GM13977 (cell line): ENCODE results near the gene ZFP92.

ENCODE experiments used
- DNase-seq: peaks from one replicate; pipeline ENCODE4 v3.0.0; 2012; ENCODE audit warnings: low spot score
- in situ Hi-C: fragments of 300-500 bp; cut with MboI; formaldehyde crosslinking; loops from one replicate; pipeline ENCODE4 v1.12.0; 2022; ENCODE audit warnings: low sequenced_read_pairs, low pct_unique_long_range_greater_than_20kb, mixed read lengths, inconsistent platforms; ENCODE audit not compliant: unreplicated experiment
- TF ChIP-seq, protein P1 (sequence below): IDR thresholded peaks from 2 replicates; pipeline ENCODE4 v1.5.1; 2012; ENCODE audit warnings: mild to moderate bottlenecking, control low read depth; ENCODE audit not compliant: insufficient read depth; ENCODE audit errors: extremely low read depth, missing control alignments

Gene ZFP92

DNA sequence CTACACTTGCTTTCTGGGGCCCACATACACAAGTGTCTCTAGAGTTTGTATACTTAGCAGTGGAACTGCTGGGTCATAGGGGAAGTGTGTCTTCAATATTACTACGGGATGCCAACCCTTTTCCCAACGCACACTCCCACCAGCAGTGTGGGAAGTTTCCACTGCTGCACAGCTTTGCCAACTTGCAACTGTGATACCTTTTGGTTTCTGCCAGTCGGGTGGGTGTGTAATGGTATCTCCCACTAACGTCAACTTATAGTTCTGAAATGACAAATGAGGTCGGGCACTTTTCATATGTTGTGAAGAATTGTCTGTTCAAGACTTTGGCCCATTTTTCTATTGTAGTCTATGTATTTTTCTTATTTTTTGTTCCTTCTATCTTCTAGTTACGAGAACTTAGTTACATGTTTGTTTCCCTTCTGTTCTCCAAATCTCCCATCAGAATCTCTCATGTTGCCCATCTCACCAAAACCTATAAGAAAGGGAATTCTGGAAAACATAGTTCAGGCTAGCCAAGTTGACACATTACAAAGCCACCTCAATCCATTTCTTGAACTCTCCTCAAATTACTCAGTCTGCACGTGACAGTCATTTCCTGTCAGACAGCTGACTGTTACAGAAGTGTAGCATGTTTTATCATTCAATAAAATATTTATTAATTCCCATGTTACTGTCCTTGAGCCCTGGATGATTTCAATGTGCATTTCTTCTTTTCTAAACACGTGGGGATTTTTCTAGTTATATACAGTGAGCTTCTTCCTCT lies 40.8 kb upstream of the ZFP92 start:
- in situ Hi-C loops: no loop called here
- no peak for DNase-seq
- TF ChIP-seq, protein P1, sequence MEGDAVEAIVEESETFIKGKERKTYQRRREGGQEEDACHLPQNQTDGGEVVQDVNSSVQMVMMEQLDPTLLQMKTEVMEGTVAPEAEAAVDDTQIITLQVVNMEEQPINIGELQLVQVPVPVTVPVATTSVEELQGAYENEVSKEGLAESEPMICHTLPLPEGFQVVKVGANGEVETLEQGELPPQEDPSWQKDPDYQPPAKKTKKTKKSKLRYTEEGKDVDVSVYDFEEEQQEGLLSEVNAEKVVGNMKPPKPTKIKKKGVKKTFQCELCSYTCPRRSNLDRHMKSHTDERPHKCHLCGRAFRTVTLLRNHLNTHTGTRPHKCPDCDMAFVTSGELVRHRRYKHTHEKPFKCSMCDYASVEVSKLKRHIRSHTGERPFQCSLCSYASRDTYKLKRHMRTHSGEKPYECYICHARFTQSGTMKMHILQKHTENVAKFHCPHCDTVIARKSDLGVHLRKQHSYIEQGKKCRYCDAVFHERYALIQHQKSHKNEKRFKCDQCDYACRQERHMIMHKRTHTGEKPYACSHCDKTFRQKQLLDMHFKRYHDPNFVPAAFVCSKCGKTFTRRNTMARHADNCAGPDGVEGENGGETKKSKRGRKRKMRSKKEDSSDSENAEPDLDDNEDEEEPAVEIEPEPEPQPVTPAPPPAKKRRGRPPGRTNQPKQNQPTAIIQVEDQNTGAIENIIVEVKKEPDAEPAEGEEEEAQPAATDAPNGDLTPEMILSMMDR: no peak

DNA sequence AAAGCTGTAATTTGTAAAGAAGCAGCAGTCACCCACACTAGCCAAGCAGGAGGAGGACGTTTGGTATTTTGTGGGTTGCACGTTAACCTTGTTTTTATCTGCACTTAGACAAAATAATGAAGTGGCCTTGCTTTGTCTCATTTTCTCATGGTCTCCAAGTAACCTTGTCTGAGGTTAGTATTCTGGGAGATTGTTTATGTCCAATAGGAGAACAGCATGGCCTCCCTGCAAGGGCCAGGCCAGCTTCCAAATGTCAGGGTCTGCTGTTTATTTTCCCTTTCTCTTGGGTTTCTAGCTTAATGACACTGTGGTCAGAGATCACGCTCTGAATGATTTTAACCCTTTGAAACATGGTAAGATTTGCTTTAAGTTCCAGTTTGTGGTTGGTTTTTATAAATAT lies 40.0 kb upstream of the ZFP92 start:
- TF ChIP-seq, protein P1: no peak
- DNase-seq: no peak
- in situ Hi-C loops: no loop called here

DNA sequence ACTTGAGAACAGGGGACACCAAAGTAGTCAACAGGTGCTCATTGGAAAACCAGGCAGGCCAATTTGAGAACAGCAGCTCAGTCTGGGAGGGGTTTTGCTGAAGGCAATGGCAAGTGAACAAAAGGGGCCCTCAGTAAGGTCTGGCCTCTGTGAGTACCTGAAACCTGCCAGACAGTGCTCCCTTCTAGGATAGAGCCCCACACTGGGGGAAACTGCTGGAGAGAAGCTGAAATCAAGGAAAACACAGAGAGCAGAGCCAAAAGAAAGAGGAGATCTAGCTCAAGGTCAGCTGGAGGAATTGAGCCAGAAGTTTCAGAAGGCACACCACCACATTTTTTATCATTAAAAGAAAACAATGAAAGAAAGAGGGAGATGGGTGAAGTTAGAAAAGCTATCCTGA lies 38.3 kb upstream of the ZFP92 start:
- TF ChIP-seq, protein P1: no peak
- in situ Hi-C loops: no loop called here
- DNase-seq: no peak

DNA sequence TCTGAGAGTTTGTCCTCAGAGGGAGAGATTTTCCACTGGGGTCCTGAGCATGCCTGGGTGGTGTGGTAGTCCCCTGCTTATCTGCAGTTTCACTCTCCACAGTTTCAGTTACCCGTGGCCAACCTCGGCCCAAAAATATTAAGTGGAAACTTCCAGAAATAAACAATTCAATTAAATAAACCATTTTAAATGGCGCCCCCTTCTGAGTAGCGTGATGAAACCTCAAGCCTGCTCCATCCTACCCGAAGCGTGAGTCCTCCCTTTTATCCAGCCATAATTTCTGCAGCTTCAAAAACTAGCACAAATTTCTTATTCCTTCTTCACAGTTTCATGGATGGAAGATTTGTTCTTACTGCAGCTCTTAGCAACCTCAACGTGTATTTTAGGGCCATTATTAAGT lies 36.8 kb upstream of the ZFP92 start:
- TF ChIP-seq, protein P1: no peak

DNA sequence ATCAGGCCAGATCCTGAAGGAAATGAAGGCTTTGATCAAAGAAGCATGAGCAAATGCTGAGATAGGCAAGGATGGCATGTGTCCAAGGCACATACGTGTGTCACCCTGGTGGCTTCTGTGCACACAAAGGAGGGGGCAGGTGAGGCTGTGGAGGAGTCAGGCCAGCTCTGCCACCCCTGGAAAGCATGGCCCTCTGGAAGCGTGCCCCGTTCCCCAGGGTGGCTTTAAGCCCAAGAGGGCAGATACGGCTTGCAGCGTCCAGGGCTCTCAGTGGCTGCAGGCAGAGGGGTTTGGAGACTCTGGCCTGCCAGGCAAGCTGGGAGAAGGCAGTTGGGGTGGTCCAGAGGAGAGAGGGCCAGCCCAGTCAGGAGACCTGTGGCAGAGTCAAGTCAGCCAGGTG lies 35.7 kb upstream of the ZFP92 start:
- DNase-seq: no peak
- in situ Hi-C loops: no loop called here

More for the DNA sequence above, 36.8 kb upstream of the ZFP92 start:
- no peak for DNase-seq
- in situ Hi-C loops: no loop called here

DNA sequence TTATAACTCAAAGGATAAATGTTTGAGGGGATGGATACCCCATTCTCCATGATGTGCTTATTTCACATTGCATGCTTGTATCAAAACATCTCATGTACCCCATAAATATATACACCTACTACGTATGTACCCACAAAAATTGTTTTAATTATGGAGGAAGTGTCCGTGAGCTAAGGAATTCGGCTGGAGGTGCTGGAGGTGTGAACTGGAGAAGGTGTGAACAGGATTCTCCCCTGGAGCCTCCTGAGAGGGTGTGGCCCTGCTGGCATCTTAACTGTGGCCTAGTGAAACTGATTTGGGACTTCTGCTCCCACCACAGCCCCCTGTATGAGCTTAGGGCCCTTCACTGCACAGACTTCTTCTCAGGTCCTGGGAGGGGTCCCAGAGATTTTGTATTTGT lies 33.5 kb upstream of the ZFP92 start:
- TF ChIP-seq, protein P1: no peak
- in situ Hi-C loops: no loop called here
- DNase-seq: no peak

More for the DNA sequence above, 35.7 kb upstream of the ZFP92 start:
- TF ChIP-seq, protein P1: no peak
